ENCODE results near the gene SPATA25. TPM values are rescaled to one million over a fixed set of nuclear protein-coding genes. Genes with fewer than 3 reads are reported as not detected.

Gene SPATA25
- polyA plus RNA-seq, 1 donor from 2014 or later: 5.1 TPM

DNA sequence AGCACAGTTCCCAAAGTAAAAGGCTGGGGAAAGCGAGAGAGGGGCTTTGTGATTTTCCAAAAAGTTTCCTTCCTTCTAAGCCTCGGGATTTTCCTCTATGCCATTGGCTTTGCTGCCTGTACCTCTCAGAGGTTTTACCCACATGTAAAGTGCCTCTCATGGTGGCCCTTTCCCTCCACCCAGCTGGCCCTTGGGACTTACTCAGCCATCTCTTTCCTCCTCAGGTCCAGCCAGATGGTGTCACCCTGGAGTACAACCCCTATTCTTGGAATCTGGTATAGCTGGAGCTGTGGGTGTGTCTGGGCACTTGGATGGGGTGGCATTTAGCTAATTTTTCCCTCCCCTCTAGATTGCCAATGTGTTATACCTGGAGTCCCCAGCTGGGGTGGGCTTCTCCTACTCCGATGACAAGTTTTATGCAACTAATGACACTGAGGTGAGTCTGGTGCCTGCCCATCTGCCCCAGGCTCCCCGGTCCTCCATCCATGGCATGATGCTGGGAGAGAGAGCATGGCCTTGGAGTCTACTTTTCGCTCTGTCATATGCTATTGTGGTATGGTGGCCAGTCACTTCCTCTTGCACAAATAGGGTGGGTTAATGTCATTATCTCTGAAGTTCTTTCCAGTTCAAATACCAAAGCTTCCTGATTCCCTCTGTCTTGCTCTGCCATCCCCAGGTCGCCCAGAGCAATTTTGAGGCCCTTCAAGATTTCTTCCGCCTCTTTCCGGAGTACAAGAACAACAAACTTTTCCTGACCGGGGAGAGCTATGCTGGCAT lies 4.8 kb upstream of the SPATA25 start:
- no peaks in the 10 kb centered on the region for H3K9me2 ChIP-seq (ENCODE audit: insufficient read depth, low read length)
- no peaks in the 10 kb centered on the region for H3F3A ChIP-seq (ENCODE audit: insufficient read depth, low read length, poor library complexity, severe bottlenecking)
- peak overlapping the region; percentile 98 for H3K4me3 ChIP-seq (ENCODE audit: low read length)
- H3K79me2 ChIP-seq (replicated peaks; ENCODE audit: insufficient read depth, low read length): no peaks in the 10 kb centered on the region
- peak overlapping the region; percentile 88 for H3K9ac ChIP-seq (ENCODE audit: low read length)
- H3K27me3 ChIP-seq (ENCODE audit: insufficient read depth, low read depth, low read length): no peaks in the 10 kb centered on the region
- H3K36me3 ChIP-seq (ENCODE audit: insufficient read depth, low read length): no peaks in the 10 kb centered on the region
- H2AFZ ChIP-seq (ENCODE audit: low read depth, low read length): no peak overlapping the region
- H4K20me1 ChIP-seq (ENCODE audit: insufficient read depth): no peaks in the 10 kb centered on the region
- no peaks in the 10 kb centered on the region for H3K9me3 ChIP-seq (ENCODE audit: low read length)
- peak overlapping the region; percentile 70 for H3K4me2 ChIP-seq (ENCODE audit: low read length)
- H3K27ac ChIP-seq (ENCODE audit: low read length): no peak overlapping the region
- TF ChIP-seq, protein P1, sequence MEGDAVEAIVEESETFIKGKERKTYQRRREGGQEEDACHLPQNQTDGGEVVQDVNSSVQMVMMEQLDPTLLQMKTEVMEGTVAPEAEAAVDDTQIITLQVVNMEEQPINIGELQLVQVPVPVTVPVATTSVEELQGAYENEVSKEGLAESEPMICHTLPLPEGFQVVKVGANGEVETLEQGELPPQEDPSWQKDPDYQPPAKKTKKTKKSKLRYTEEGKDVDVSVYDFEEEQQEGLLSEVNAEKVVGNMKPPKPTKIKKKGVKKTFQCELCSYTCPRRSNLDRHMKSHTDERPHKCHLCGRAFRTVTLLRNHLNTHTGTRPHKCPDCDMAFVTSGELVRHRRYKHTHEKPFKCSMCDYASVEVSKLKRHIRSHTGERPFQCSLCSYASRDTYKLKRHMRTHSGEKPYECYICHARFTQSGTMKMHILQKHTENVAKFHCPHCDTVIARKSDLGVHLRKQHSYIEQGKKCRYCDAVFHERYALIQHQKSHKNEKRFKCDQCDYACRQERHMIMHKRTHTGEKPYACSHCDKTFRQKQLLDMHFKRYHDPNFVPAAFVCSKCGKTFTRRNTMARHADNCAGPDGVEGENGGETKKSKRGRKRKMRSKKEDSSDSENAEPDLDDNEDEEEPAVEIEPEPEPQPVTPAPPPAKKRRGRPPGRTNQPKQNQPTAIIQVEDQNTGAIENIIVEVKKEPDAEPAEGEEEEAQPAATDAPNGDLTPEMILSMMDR (IDR thresholded peaks at IDR 0.05; ENCODE audit: poor library complexity, severe bottlenecking): peak; percentile 16
- no peak for TF ChIP-seq EP300 (conservative IDR thresholded peaks at IDR 0.05; ENCODE audit: poor library complexity, severe bottlenecking)
- TF ChIP-seq, protein P2, sequence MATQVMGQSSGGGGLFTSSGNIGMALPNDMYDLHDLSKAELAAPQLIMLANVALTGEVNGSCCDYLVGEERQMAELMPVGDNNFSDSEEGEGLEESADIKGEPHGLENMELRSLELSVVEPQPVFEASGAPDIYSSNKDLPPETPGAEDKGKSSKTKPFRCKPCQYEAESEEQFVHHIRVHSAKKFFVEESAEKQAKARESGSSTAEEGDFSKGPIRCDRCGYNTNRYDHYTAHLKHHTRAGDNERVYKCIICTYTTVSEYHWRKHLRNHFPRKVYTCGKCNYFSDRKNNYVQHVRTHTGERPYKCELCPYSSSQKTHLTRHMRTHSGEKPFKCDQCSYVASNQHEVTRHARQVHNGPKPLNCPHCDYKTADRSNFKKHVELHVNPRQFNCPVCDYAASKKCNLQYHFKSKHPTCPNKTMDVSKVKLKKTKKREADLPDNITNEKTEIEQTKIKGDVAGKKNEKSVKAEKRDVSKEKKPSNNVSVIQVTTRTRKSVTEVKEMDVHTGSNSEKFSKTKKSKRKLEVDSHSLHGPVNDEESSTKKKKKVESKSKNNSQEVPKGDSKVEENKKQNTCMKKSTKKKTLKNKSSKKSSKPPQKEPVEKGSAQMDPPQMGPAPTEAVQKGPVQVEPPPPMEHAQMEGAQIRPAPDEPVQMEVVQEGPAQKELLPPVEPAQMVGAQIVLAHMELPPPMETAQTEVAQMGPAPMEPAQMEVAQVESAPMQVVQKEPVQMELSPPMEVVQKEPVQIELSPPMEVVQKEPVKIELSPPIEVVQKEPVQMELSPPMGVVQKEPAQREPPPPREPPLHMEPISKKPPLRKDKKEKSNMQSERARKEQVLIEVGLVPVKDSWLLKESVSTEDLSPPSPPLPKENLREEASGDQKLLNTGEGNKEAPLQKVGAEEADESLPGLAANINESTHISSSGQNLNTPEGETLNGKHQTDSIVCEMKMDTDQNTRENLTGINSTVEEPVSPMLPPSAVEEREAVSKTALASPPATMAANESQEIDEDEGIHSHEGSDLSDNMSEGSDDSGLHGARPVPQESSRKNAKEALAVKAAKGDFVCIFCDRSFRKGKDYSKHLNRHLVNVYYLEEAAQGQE (IDR thresholded peaks at IDR 0.05; ENCODE audit: borderline replicate concordance): no peak

DNA sequence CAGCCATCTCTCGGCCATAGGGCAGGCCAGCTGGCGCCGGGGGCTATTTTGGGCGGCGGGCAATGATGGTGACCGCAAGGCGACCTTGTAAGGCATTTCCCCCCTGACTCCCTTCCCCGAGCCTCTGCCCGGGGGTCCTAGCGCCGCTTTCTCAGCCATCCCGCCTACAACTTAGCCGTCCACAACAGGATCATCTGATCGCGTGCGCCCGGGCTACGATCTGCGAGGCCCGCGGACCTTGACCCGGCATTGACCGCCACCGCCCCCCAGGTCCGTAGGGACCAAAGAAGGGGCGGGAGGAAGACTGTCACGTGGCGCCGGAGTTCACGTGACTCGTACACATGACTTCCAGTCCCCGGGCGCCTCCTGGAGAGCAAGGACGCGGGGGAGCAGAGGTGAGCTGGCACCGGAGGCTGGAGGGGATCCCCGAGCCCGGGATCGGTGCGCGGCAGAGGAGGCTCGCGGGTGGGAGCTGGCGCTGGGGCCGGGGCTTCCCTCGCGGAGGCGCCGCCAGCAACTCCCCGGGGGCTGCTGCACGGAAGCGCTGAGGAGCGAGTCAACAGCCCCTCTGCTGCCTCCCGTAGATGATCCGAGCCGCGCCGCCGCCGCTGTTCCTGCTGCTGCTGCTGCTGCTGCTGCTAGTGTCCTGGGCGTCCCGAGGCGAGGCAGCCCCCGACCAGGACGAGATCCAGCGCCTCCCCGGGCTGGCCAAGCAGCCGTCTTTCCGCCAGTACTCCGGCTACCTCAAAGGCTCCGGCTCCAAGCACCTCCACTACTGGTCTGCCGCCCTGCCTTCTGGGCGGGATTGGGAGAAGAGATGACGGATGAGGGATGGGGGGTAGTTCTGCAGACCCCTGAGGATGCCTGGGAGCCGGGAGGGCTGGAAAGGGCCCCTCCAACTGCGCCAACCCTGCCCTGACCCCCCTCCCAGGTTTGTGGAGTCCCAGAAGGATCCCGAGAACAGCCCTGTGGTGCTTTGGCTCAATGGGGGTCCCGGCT lies 3.9 kb upstream of the SPATA25 start, which contains the start of the genes CTSA and NEURL2:
TSS of gene CTSA (plus strand) at position 351 of the 999 bp plus-strand sequence. CDS start at position 585, 234 bp downstream.
TSS of gene NEURL2 (minus strand) at position 224 of the 999 bp plus-strand sequence. CDS start at position 7, 217 bp downstream.
- Histone ChIP-seq H3K9me2 (ENCODE audit: insufficient read depth, low read length) (no peaks in the 10 kb centered on the region), H3K4me3 (ENCODE audit: low read length) (peak within 1 kb of the TSS; percentile 98), H2AFZ (ENCODE audit: low read depth, low read length) (peak within 1 kb of the TSS; percentile 83), H3K27me3 (ENCODE audit: insufficient read depth, low read depth, low read length) (no peaks in the 10 kb centered on the region), H3K4me2 (ENCODE audit: low read length) (peak within 1 kb of the TSS; percentile 91), H3K27ac (ENCODE audit: low read length) (peak within 1 kb of the TSS; percentile 67), H3F3A (ENCODE audit: insufficient read depth, low read length, poor library complexity, severe bottlenecking) (no peaks in the 10 kb centered on the region), H3K9ac (ENCODE audit: low read length) (peak within 1 kb of the TSS; percentile 88), H3K79me2 (replicated peaks; ENCODE audit: insufficient read depth, low read length) (no peaks in the 10 kb centered on the region), H3K36me3 (ENCODE audit: insufficient read depth, low read length) (no peaks in the 10 kb centered on the region), H3K9me3 (ENCODE audit: low read length) (no peaks in the 10 kb centered on the region), H4K20me1 (ENCODE audit: insufficient read depth) (no peaks in the 10 kb centered on the region)
- TF ChIP-seq EZH2 (IDR thresholded peaks at IDR 0.05; ENCODE audit: borderline replicate concordance, insufficient read depth, low read length, poor library complexity, severe bottlenecking) (no peak), POLR2AphosphoS5 (IDR thresholded peaks at IDR 0.05) (peak; percentile 81), EP300 (conservative IDR thresholded peaks at IDR 0.05; ENCODE audit: poor library complexity, severe bottlenecking) (peak; percentile 70), SMC3 (conservative IDR thresholded peaks at IDR 0.05; ENCODE audit: poor library complexity) (peak; percentile 58), TAF1 (IDR thresholded peaks at IDR 0.05; ENCODE audit: low read depth) (peak; percentile 59), MXI1 (conservative IDR thresholded peaks at IDR 0.05; ENCODE audit: poor library complexity, severe bottlenecking) (peak; percentile 88), RAD21 (conservative IDR thresholded peaks at IDR 0.05) (peak; percentile 48)
- TF ChIP-seq, protein P2 (IDR thresholded peaks at IDR 0.05; ENCODE audit: borderline replicate concordance): peak; percentile 75
- TF ChIP-seq, protein P1 (IDR thresholded peaks at IDR 0.05; ENCODE audit: poor library complexity, severe bottlenecking): no peak

Data from neural cell (in vitro differentiated cells).